ENCODE data around the gene TRPC4. TPM values are rescaled to one million over a fixed set of nuclear protein-coding genes. Genes with fewer than 3 reads are reported as not detected.

Gene TRPC4
- total RNA-seq, 1 donor from 2014 or later = 8.1 TPM

- Histone ChIP-seq H3K27ac (no peak overlapping the region), H3K9me3 (no peaks in the 10 kb centered on the region), H3K27me3 (no peaks in the 10 kb centered on the region), H3K4me3 (no peak overlapping the region), H3K4me1 (no peaks in the 10 kb centered on the region), H3K36me3 (no peaks in the 10 kb centered on the region)
- TF ChIP-seq CTCF (IDR thresholded peaks at IDR 0.05) = no peak
- DNase-seq (ENCODE audit: low spot score in 2 of 2) = no peak
- intact Hi-C loops (cut with DNase I) = no loop called here
Measured at GRCh38 chr13:37679043-37679442, 190.5 kb downstream of the TRPC4 start.

GRCh38 chr13:37669845-37670244 lies 199.7 kb downstream of the TRPC4 start:
- no peak for DNase-seq (ENCODE audit: low spot score in 2 of 2)
- H3K27me3 ChIP-seq = no peaks in the 10 kb centered on the region
- TF ChIP-seq CTCF (IDR thresholded peaks at IDR 0.05) = no peak
- no peaks in the 10 kb centered on the region for H3K4me1 ChIP-seq
- no peak overlapping the region for H3K27ac ChIP-seq
- H3K4me3 ChIP-seq = no peak overlapping the region
- intact Hi-C loops (cut with DNase I) = no loop called here
- H3K36me3 ChIP-seq = no peaks in the 10 kb centered on the region
- H3K9me3 ChIP-seq = no peaks in the 10 kb centered on the region

GRCh38 chr13:37667702-37668101 lies 201.9 kb downstream of the TRPC4 start:
- no peak for TF ChIP-seq CTCF (IDR thresholded peaks at IDR 0.05)
- H3K36me3 ChIP-seq = no peaks in the 10 kb centered on the region
- no peaks in the 10 kb centered on the region for H3K9me3 ChIP-seq
- no peak for DNase-seq (ENCODE audit: low spot score in 2 of 2)
- no peak overlapping the region for H3K27ac ChIP-seq
- no peak overlapping the region for H3K4me3 ChIP-seq
- intact Hi-C loops (cut with DNase I) = no loop called here
- no peaks in the 10 kb centered on the region for H3K4me1 ChIP-seq
- no peaks in the 10 kb centered on the region for H3K27me3 ChIP-seq

- no peak for DNase-seq (ENCODE audit: low spot score in 2 of 2)
- Histone ChIP-seq H3K4me3 (no peak overlapping the region), H3K36me3 (no peaks in the 10 kb centered on the region), H3K4me1 (no peaks in the 10 kb centered on the region), H3K9me3 (no peaks in the 10 kb centered on the region), H3K27me3 (no peaks in the 10 kb centered on the region), H3K27ac (no peak overlapping the region)
- intact Hi-C loops (cut with DNase I) = no loop called here
- TF ChIP-seq CTCF (IDR thresholded peaks at IDR 0.05) = no peak
Measured at GRCh38 chr13:37666036-37666435, 203.5 kb downstream of the TRPC4 start.

GRCh38 chr13:37665420-37665819 lies 204.2 kb downstream of the TRPC4 start:
- no peaks in the 10 kb centered on the region for H3K4me1 ChIP-seq
- no peak overlapping the region for H3K4me3 ChIP-seq
- DNase-seq (ENCODE audit: low spot score in 2 of 2) = no peak
- H3K9me3 ChIP-seq = no peaks in the 10 kb centered on the region
- no peak for TF ChIP-seq CTCF (IDR thresholded peaks at IDR 0.05)
- no peak overlapping the region for H3K27ac ChIP-seq
- no peaks in the 10 kb centered on the region for H3K27me3 ChIP-seq
- intact Hi-C loops (cut with DNase I) = no loop called here
- H3K36me3 ChIP-seq = no peaks in the 10 kb centered on the region

- H3K27ac ChIP-seq = no peak overlapping the region
- H3K4me1 ChIP-seq = no peaks in the 10 kb centered on the region
- intact Hi-C loops (cut with DNase I) = no loop called here
- H3K9me3 ChIP-seq = no peaks in the 10 kb centered on the region
- no peaks in the 10 kb centered on the region for H3K27me3 ChIP-seq
- no peak for TF ChIP-seq CTCF (IDR thresholded peaks at IDR 0.05)
- no peak overlapping the region for H3K4me3 ChIP-seq
- no peaks in the 10 kb centered on the region for H3K36me3 ChIP-seq
- no peak for DNase-seq (ENCODE audit: low spot score in 2 of 2)
Measured at GRCh38 chr13:37663724-37664123, 205.8 kb downstream of the TRPC4 start.
